BLaER1 (cell line): ENCODE data around the gene DGKB.
"Not testable (repeated sequence)": the region's sequence is repeated elsewhere in the genome, so short reads cannot be mapped to it uniquely, and the experiment has no call there.

ENCODE experiments used
- H3K27ac ChIP-seq: shearing (Covaris generic); formaldehyde crosslinking; 2 replicates; pipeline ENCODE4 v1.8.1; 2022
- H3K27me3 ChIP-seq: shearing (Covaris generic); formaldehyde crosslinking; 2 replicates; pipeline ENCODE4 v1.8.1; 2022
- H3K36me3 ChIP-seq: shearing (Covaris generic); formaldehyde crosslinking; 2 replicates; pipeline ENCODE4 v1.8.1; 2022
- H3K4me1 ChIP-seq: shearing (Covaris generic); formaldehyde crosslinking; 2 replicates; pipeline ENCODE4 v1.8.1; 2022
- H3K4me2 ChIP-seq: shearing (Covaris generic); formaldehyde crosslinking; 2 replicates; pipeline ENCODE4 v1.8.1; 2022
- H3K4me3 ChIP-seq: shearing (Covaris generic); formaldehyde crosslinking; 2 replicates; pipeline ENCODE4 v1.8.1; 2022
- H3K9ac ChIP-seq: shearing (Covaris generic); formaldehyde crosslinking; 2 replicates; pipeline ENCODE4 v1.8.1; 2022
- H3K9me3 ChIP-seq: shearing (Covaris generic); formaldehyde crosslinking; 2 replicates; pipeline ENCODE4 v1.8.1; 2022
- H4K20me1 ChIP-seq: shearing (Covaris generic); formaldehyde crosslinking; 2 replicates; pipeline ENCODE4 v1.8.1; 2022
- Cebpa-rat ChIP-seq: shearing (Covaris generic); IDR thresholded peaks from 2 replicates; pipeline ENCODE4 v1.8.1; 2022

Gene DGKB

DNA sequence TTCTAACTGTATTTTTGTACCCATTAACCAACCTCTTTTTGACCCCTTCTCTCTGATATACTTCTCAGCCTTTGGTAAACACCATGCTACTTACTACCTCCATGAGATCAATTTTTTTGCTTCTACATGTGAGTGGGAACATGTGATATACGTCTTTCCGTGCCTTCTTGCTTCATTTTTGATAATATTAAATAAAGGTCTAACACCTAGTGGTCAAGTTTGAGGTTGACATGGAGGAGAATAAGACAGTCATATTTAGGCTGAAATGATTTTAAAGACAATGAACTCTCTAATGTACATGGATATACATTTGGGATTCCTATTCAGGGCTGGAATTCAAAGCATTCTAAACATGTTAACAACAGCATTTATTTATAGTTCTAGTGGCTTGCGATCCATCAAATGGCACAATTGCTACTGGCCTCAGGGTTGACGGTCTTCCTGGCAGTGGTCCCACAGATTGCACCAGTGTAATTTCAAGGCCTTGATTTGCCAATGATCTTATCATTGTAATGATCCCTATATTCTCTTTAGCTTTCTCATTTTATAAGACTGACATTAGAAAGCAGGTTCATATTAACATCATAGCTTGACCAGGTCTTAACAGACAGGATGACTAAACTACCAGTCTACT lies 597.2 kb downstream of the DGKB start:
- Histone ChIP-seq H3K9ac (no peak overlapping the region), H3K4me1 (no peaks in the 10 kb centered on the region), H3K9me3 (no peaks in the 10 kb centered on the region), H3K4me3 (no peak overlapping the region), H3K4me2 (no peak overlapping the region), H3K27me3 (no peaks in the 10 kb centered on the region), H3K36me3 (no peaks in the 10 kb centered on the region), H4K20me1 (no peaks in the 10 kb centered on the region), H3K27ac (no peak overlapping the region)
- no peak for TF ChIP-seq Cebpa-rat

DNA sequence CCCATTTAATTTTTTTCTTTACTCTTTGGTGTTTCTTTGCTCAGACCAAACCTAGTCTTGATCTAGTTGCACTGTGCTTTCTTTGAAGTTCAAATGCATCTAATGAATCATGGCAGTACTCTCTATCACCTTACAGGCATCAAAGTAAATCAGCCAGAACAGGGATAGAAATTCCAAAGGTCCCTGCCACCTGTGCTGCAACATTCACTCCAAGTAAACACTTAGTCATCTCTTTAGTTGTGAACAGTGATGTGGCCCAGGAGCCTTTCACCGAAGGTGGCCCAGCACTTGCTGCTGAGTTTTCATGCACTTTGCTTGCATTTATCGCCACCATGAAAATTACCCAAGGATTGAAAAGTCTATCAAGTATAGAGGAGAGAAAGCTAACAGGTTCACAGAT lies 599.0 kb downstream of the DGKB start:
- H3K27me3 ChIP-seq: no peaks in the 10 kb centered on the region
- H3K4me2 ChIP-seq: no peak overlapping the region
- no peaks in the 10 kb centered on the region for H3K36me3 ChIP-seq
- TF ChIP-seq Cebpa-rat: no peak
- no peaks in the 10 kb centered on the region for H3K4me1 ChIP-seq
- H3K4me3 ChIP-seq: no peak overlapping the region
- no peak overlapping the region for H3K27ac ChIP-seq
- no peak overlapping the region for H3K9ac ChIP-seq
- H3K9me3 ChIP-seq: no peaks in the 10 kb centered on the region
- no peaks in the 10 kb centered on the region for H4K20me1 ChIP-seq

DNA sequence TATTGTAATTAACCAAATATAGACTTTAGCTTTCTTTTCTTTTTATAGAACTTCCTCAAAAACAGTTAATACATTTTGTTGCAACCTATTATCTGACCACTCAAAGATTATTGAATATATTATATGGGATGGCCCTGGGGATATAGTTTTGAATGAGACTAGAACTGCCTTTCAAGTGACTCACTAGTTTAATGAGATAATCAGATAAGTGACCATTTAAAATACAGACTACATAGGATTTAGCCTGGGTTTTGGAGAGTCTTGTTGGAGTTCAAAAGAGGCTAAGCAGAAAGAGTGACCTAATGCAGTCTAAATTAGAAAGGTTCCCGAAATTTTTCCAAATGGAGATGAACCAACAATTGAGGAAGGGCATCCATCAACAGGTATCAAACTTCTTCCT lies 607.9 kb downstream of the DGKB start:
- Histone ChIP-seq H3K4me2 (no peak overlapping the region), H4K20me1 (no peaks in the 10 kb centered on the region), H3K4me1 (no peaks in the 10 kb centered on the region), H3K9me3 (no peaks in the 10 kb centered on the region), H3K27me3 (no peaks in the 10 kb centered on the region), H3K4me3 (no peak overlapping the region), H3K9ac (no peak overlapping the region), H3K36me3 (no peaks in the 10 kb centered on the region), H3K27ac (no peak overlapping the region)
- no peak for TF ChIP-seq Cebpa-rat

DNA sequence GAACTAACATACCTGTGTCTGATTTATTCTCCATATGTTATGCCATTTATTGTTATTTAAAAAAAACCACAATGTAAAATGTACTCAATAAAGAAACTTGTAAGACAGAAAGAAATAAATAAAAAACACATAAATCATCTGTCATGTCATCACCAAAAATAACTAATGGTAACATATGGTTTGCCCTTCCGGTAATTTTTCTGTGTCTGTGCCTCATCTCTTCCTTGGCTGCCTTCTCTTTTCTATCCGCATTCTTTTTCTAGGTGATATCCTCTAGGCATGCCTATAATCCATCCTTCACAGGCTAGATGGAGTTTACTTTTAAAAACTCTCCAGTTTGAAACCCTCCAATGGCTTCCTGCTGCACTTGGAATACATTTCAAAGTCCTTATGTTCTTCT lies 609.1 kb downstream of the DGKB start:
- no peaks in the 10 kb centered on the region for H4K20me1 ChIP-seq

DNA sequence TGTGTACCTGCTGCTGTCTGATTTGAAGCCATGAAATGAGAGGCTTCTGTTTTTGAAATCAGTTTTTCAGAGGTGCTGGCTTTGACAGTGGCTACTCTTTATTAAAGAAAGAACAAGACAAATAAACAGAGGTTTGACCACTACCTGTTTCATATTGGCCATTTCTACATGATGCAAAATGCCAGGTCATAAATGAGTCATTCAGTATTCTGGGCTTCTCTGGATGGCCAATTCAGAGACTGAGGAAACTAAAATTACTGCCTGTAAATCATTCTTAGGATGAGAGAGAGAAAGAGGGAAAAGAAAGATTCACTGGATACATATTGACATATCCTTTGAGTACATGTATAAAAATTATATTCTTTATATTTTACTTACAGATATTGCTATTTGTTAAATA lies 609.8 kb downstream of the DGKB start:
- no peak for TF ChIP-seq Cebpa-rat
- no peaks in the 10 kb centered on the region for H3K4me1 ChIP-seq

More for the DNA sequence above, 609.1 kb downstream of the DGKB start:
- Histone ChIP-seq H3K9ac (no peak overlapping the region), H3K36me3 (no peaks in the 10 kb centered on the region), H3K4me1 (no peaks in the 10 kb centered on the region), H3K9me3 (no peaks in the 10 kb centered on the region), H3K4me3 (no peak overlapping the region), H3K27ac (no peak overlapping the region), H3K4me2 (no peak overlapping the region), H3K27me3 (no peaks in the 10 kb centered on the region)
- no peak for TF ChIP-seq Cebpa-rat

DNA sequence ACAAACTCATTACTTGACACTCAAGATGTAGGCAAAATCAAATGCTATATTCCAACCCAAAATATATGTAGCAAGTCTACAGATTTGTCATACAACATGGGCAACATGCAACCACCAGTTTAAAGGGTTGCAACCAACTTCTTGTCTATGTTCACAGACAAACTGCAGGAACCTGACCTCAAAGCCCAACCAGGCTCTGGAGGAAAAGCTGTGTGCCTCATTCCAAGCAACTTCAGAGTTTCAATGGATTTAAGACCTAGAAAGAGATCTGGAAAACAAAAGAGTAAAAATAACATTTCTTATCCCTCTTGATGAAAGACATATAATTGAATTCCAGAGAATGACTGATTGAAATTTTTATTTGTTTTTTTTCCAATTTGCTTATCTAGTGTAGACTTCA lies 612.6 kb downstream of the DGKB start:
- Histone ChIP-seq H3K36me3 (no peaks in the 10 kb centered on the region), H3K9ac (no peak overlapping the region), H3K27me3 (no peaks in the 10 kb centered on the region), H3K4me2 (no peak overlapping the region), H3K4me1 (no peaks in the 10 kb centered on the region), H3K4me3 (no peak overlapping the region), H4K20me1 (no peaks in the 10 kb centered on the region), H3K9me3 (no peaks in the 10 kb centered on the region), H3K27ac (no peak overlapping the region)
- no peak for TF ChIP-seq Cebpa-rat

More for the DNA sequence above, 609.8 kb downstream of the DGKB start:
- Histone ChIP-seq H3K9me3 (no peaks in the 10 kb centered on the region), H3K27ac (no peak overlapping the region), H3K27me3 (no peaks in the 10 kb centered on the region), H4K20me1 (no peaks in the 10 kb centered on the region), H3K4me2 (no peak overlapping the region), H3K4me3 (no peak overlapping the region), H3K36me3 (no peaks in the 10 kb centered on the region), H3K9ac (no peak overlapping the region)

DNA sequence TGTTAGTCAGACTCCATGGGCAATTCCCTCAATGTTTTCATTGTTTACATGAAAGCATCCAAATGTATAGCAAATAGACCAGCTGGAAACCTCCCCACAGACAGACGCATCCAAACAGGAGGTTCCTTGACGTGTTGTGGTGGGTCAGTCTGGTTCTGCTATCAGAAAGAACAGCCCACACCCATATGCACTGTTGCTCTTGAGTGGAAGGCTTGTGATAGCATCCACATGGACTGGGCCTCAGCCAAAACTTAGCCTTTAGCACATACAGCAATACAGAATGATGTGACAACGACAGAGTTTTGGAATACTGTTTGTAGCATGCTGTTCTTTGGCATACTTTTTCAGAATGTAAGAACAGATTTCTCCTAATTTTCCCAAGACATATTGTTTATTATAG lies 613.9 kb downstream of the DGKB start:
- Histone ChIP-seq H3K27me3 (no peaks in the 10 kb centered on the region), H3K4me1 (no peaks in the 10 kb centered on the region), H3K36me3 (no peaks in the 10 kb centered on the region), H3K27ac (no peak overlapping the region), H3K4me2 (no peak overlapping the region), H3K9me3 (no peaks in the 10 kb centered on the region), H3K9ac (no peak overlapping the region), H4K20me1 (no peaks in the 10 kb centered on the region), H3K4me3 (no peak overlapping the region)
- TF ChIP-seq Cebpa-rat: no peak

DNA sequence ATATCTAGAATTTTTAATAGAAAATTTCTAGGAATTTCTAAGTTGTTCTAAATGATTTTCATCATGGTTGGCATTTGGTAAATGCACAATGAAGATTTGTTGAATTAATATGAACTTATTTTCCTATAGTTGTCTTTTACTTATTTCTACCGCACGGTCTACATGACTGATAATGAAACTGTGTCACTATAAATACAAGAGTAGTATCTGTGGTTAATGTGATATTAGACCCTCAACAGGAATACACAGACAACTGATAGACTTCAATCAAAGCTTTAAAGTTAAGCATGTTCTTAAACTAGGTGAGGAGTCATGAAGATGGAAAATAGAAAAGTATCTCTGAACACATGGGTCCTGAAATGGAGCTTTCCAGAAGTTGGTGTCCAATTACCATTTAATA lies 615.2 kb downstream of the DGKB start:
- H3K4me3 ChIP-seq: no peak overlapping the region
- H3K36me3 ChIP-seq: no peaks in the 10 kb centered on the region
- no peak overlapping the region for H3K9ac ChIP-seq
- H3K27me3 ChIP-seq: no peaks in the 10 kb centered on the region
- TF ChIP-seq Cebpa-rat: no peak
- no peaks in the 10 kb centered on the region for H4K20me1 ChIP-seq
- H3K4me2 ChIP-seq: no peak overlapping the region
- no peaks in the 10 kb centered on the region for H3K4me1 ChIP-seq
- no peaks in the 10 kb centered on the region for H3K9me3 ChIP-seq
- H3K27ac ChIP-seq: no peak overlapping the region

DNA sequence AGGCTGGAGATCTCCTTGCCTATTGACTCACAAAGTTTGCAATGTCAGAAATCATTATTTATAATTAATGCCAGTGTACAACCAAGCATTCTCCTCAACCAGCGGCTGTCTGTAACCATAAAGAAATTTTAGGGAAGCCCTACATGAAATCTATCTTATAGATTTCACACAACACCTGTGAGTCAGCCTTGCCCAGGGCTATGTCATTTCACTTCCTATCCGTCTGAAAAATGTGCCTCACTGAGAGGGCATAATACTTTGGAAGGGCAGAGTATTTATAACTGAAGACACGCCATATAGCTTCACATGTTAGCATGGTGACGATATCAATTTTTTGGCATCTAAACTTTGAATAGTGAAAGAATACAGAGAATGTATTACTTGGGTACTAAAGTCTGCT lies 616.5 kb downstream of the DGKB start:
- H3K27ac ChIP-seq: no peak overlapping the region
- no peak overlapping the region for H3K4me2 ChIP-seq
- H3K4me3 ChIP-seq: no peak overlapping the region
- H3K4me1 ChIP-seq: no peaks in the 10 kb centered on the region
- no peaks in the 10 kb centered on the region for H3K36me3 ChIP-seq
- H3K27me3 ChIP-seq: no peaks in the 10 kb centered on the region
- H3K9ac ChIP-seq: no peak overlapping the region
- H4K20me1 ChIP-seq: no peaks in the 10 kb centered on the region
- TF ChIP-seq Cebpa-rat: no peak
- H3K9me3 ChIP-seq: no peaks in the 10 kb centered on the region

DNA sequence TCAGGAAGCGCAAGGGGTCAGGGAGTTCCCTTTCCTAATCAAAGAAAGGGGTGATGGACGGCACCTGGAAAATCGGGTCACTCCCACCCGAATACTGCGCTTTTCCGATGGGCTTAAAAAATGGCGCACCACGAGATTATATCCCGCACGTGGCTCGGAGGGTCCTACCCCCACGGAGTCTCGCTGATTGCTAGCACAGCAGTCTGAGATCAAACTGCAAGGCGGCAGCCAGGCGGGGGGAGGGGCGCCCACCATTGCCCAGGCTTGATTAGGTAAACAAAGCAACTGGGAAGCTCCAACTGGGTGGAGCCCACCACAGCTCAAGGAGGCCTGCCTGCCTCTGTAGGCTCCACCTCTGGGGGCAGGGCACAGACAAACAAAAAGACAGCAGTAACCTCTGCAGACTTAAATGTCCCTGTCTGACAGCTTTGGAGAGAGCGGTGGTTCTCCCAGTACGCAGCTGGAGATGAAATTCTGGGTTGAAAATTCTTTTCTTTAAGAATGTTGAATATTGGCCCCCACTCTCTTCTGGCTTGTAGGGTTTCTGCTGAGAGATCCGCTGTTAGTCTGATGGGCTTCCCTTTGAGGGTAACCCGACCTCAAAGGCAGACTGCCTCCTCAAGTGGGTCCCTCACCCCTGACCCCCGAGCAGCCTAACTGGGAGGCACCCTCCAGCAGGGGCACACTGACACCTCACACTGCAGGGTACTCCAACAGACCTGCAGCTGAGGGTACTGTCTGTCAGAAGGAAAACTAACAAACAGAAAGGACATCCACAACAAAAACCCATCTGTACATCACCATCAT lies 623.3 kb downstream of the DGKB start:
- H3K27me3 ChIP-seq, H3K27ac ChIP-seq, H3K4me3 ChIP-seq, H3K4me2 ChIP-seq, H3K9me3 ChIP-seq, H3K36me3 ChIP-seq, H3K4me1 ChIP-seq, H4K20me1 ChIP-seq, H3K9ac ChIP-seq: not testable (repeated sequence)
